Measurements from ENCODE around the gene EFNA1. TPM values are rescaled to one million over a fixed set of nuclear protein-coding genes. Genes with fewer than 3 reads are reported as not detected.
A peak's percentile ranks its signal among the peaks of the same experiment; 100 is the strongest.

EFNA1 gene
- total and polyA plus RNA-seq, 2 of the 13 experiments (the other 11 are each of a cell fraction or from before 2014, with no cell fraction given), result 81.8 to 874 TPM

DNA sequence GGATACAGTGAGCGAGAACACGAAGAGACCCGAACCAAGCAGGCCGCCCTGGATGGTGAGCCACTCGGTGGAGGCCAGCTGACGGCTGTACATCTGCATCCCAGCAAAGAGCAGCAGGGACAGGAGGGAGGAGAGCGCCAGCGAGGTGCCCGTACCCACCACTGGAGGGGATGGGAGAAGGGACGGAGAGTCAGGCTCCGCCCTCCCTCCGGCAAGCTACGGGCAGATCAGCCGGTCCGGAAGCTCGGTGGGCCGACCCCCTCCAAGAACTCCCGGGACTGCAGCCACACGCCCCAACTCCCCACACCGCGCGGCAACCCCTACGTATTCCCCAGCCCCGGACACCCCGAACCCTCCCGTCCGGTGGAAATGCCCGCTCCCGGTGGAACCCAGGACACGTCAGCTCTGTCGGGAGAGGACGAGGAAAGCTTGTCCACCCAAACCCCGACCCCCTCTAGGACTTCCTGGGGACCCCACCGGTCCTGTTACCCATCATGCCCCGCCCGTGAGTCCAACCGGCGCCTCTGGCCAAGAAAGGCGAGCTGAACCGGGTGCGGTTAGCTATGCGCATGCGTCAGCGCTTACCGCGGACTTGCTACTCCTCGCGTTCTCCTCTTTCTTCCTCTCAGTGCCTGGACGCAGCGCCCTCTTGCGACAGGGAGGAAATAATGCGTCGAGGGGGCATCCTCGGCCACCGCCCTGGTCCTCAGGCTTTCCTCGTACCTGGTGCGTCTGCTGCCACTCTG is 45.2 kb downstream of the EFNA1 start, which contains the start of gene KRTCAP2 (continued):
- TF ChIP-seq, protein P1, sequence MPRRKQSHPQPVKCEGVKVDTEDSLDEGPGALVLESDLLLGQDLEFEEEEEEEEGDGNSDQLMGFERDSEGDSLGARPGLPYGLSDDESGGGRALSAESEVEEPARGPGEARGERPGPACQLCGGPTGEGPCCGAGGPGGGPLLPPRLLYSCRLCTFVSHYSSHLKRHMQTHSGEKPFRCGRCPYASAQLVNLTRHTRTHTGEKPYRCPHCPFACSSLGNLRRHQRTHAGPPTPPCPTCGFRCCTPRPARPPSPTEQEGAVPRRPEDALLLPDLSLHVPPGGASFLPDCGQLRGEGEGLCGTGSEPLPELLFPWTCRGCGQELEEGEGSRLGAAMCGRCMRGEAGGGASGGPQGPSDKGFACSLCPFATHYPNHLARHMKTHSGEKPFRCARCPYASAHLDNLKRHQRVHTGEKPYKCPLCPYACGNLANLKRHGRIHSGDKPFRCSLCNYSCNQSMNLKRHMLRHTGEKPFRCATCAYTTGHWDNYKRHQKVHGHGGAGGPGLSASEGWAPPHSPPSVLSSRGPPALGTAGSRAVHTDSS (CRISPR knock-in tag; conservative IDR thresholded peaks at IDR 0.05), result no peak
- TF ChIP-seq SIX1 (CRISPR knock-in tag; IDR thresholded peaks at IDR 0.05; ENCODE audit: borderline replicate concordance) (no peak), MED13 (CRISPR knock-in tag; IDR thresholded peaks at IDR 0.05) (peak; percentile 64; the same call in 1 of the 2 replicates), SRF (IDR thresholded peaks at IDR 0.05; ENCODE audit: low read depth, low read length) (peak; percentile 74; the same call in 1 of the 2 replicates), MTA3 (CRISPR knock-in tag; IDR thresholded peaks at IDR 0.05) (no peak), ZNF629 (CRISPR knock-in tag; conservative IDR thresholded peaks at IDR 0.05) (peak; percentile 40; the same call in 1 of the 2 replicates), ZBTB7A (CRISPR knock-in tag; IDR thresholded peaks at IDR 0.05) (no peak), HHEX (CRISPR knock-in tag; IDR thresholded peaks at IDR 0.05) (no peak), HCFC1 (IDR thresholded peaks at IDR 0.05; ENCODE audit: low read depth, low read length) (peak; percentile 53; the same call in 1 of the 2 replicates), KLF13 (CRISPR knock-in tag; IDR thresholded peaks at IDR 0.05) (no peak), ZNF180 (CRISPR knock-in tag; IDR thresholded peaks at IDR 0.05; ENCODE audit: borderline replicate concordance, low read depth) (no peak), MEIS1 (CRISPR knock-in tag; IDR thresholded peaks at IDR 0.05; ENCODE audit: borderline replicate concordance) (no peak), GATAD1 (CRISPR knock-in tag; IDR thresholded peaks at IDR 0.05) (peak; percentile 97), GLI4 (CRISPR knock-in tag; IDR thresholded peaks at IDR 0.05; ENCODE audit: borderline replicate concordance) (no peak), ZNF552 (CRISPR knock-in tag; IDR thresholded peaks at IDR 0.05; ENCODE audit: borderline replicate concordance) (no peak), EZH2 (conservative IDR thresholded peaks at IDR 0.05; ENCODE audit: low read depth, low read length) (no peak)
- TF ChIP-seq, protein P2, sequence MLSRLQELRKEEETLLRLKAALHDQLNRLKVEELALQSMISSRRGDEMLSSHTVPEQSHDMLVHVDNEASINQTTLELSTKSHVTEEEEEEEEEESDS (CRISPR knock-in tag; IDR thresholded peaks at IDR 0.05; ENCODE audit: borderline replicate concordance), result no peak
- TF ChIP-seq, protein P3, sequence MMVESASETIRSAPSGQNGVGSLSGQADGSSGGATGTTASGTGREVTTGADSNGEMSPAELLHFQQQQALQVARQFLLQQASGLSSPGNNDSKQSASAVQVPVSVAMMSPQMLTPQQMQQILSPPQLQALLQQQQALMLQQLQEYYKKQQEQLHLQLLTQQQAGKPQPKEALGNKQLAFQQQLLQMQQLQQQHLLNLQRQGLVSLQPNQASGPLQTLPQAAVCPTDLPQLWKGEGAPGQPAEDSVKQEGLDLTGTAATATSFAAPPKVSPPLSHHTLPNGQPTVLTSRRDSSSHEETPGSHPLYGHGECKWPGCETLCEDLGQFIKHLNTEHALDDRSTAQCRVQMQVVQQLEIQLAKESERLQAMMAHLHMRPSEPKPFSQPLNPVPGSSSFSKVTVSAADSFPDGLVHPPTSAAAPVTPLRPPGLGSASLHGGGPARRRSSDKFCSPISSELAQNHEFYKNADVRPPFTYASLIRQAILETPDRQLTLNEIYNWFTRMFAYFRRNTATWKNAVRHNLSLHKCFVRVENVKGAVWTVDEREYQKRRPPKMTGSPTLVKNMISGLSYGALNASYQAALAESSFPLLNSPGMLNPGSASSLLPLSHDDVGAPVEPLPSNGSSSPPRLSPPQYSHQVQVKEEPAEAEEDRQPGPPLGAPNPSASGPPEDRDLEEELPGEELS (CRISPR knock-in tag; IDR thresholded peaks at IDR 0.05), result peak; percentile 68; the same call in 1 of the 2 replicates
- TF ChIP-seq, protein P4, sequence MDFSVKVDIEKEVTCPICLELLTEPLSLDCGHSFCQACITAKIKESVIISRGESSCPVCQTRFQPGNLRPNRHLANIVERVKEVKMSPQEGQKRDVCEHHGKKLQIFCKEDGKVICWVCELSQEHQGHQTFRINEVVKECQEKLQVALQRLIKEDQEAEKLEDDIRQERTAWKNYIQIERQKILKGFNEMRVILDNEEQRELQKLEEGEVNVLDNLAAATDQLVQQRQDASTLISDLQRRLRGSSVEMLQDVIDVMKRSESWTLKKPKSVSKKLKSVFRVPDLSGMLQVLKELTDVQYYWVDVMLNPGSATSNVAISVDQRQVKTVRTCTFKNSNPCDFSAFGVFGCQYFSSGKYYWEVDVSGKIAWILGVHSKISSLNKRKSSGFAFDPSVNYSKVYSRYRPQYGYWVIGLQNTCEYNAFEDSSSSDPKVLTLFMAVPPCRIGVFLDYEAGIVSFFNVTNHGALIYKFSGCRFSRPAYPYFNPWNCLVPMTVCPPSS (IDR thresholded peaks at IDR 0.05), result no peak
- TF ChIP-seq, protein P5, sequence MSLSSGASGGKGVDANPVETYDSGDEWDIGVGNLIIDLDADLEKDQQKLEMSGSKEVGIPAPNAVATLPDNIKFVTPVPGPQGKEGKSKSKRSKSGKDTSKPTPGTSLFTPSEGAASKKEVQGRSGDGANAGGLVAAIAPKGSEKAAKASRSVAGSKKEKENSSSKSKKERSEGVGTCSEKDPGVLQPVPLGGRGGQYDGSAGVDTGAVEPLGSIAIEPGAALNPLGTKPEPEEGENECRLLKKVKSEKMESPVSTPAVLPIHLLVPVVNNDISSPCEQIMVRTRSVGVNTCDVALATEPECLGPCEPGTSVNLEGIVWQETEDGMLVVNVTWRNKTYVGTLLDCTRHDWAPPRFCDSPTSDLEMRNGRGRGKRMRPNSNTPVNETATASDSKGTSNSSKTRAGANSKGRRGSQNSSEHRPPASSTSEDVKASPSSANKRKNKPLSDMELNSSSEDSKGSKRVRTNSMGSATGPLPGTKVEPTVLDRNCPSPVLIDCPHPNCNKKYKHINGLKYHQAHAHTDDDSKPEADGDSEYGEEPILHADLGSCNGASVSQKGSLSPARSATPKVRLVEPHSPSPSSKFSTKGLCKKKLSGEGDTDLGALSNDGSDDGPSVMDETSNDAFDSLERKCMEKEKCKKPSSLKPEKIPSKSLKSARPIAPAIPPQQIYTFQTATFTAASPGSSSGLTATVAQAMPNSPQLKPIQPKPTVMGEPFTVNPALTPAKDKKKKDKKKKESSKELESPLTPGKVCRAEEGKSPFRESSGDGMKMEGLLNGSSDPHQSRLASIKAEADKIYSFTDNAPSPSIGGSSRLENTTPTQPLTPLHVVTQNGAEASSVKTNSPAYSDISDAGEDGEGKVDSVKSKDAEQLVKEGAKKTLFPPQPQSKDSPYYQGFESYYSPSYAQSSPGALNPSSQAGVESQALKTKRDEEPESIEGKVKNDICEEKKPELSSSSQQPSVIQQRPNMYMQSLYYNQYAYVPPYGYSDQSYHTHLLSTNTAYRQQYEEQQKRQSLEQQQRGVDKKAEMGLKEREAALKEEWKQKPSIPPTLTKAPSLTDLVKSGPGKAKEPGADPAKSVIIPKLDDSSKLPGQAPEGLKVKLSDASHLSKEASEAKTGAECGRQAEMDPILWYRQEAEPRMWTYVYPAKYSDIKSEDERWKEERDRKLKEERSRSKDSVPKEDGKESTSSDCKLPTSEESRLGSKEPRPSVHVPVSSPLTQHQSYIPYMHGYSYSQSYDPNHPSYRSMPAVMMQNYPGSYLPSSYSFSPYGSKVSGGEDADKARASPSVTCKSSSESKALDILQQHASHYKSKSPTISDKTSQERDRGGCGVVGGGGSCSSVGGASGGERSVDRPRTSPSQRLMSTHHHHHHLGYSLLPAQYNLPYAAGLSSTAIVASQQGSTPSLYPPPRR (CRISPR knock-in tag; IDR thresholded peaks at IDR 0.05; ENCODE audit: borderline replicate concordance), result no peak

Data from HepG2 (cell line).